Uterus (tissue), 4 donors: ENCODE measurements around the gene TTC31. TPM values are rescaled to one million over a fixed set of nuclear protein-coding genes. Genes with fewer than 3 reads are reported as not detected.

Source experiments
- DNase-seq, 2 donors: peaks; one replicate each; pipeline ENCODE4 v3.0.0-alpha.2; 2019 to 2020
- H3K27ac ChIP-seq, 2 donors: fragments of 200-600 bp; sonication (generic); 1 replicate in 1 of 2; 2 replicates in 1 of 2; pipeline ENCODE4 v1.5.1; 2016 to 2018
- H3K27me3 ChIP-seq, 2 donors: fragments of 200-600 bp; sonication (generic); one replicate each; pipeline ENCODE4 v1.5.1; 2018 to 2019; ENCODE audit warnings: control low read depth in 1 of 2
- H3K36me3 ChIP-seq, 2 donors: fragments of 200-600 bp; sonication (generic); one replicate each; pipeline ENCODE4 v1.5.1; 2019; ENCODE audit warnings: control low read depth in 1 of 2
- H3K4me1 ChIP-seq, 2 donors: fragments of 200-600 bp; sonication (generic); one replicate each; pipeline ENCODE4 v1.5.1; 2018 to 2019; ENCODE audit warnings: control low read depth in 1 of 2
- H3K4me3 ChIP-seq, 2 donors: fragments of 200-600 bp; sonication (generic); 1 replicate in 1 of 2; 2 replicates in 1 of 2; pipeline ENCODE4 v1.5.1; 2018 to 2019; ENCODE audit warnings: mild to moderate bottlenecking in 1 of 2
- H3K9me3 ChIP-seq, 2 donors: fragments of 200-600 bp; sonication (generic); one replicate each; pipeline ENCODE4 v1.5.1; 2019; ENCODE audit warnings: control low read depth in 1 of 2
- POLR2A ChIP-seq, 2 donors: fragments of 450-650 bp; IDR thresholded peaks; one replicate each; pipeline ENCODE4 v1.6.1; 2016; ENCODE audit warnings: antibody characterized with exemption in 2 of 2, mild to moderate bottlenecking in 1 of 2, moderate library complexity in 1 of 2
- intact Hi-C: fragments of 100-400 bp; cut with DNase I; formaldehyde crosslinking; loops from one replicate; pipeline ENCODE4 v1.15.1; 2023; ENCODE audit warnings: low total_unique reads
- total RNA-seq, 4 donors: library from RNA; depleted of rRNA in 3 of 4; stranded (reverse); fragments of >200 nt in 3 of 4; gene quantifications; one replicate each; pipeline versions ENCODE4 v1.1.0 to v1.2.4, GENCODE V29; 2014 to 2023
- TF ChIP-seq, protein P1 (sequence below), 4 experiments: fragments of 200-600 bp in 2 of 4; fragments of 450-650 bp in 2 of 4; sonication (generic) in 2 of 4; IDR thresholded peaks; one replicate each; pipeline ENCODE4 v1.5.1; 2016 to 2019; ENCODE audit warnings: antibody characterized with exemption in 4 of 4, mild to moderate bottlenecking in 2 of 4, moderate library complexity in 1 of 4
- donor health status: DM: yes; HTN: yes; CAD: no.

TTC31 gene
- total RNA-seq, 4 donors from 2014 or later = 8.5 to 29.2 (median 17.5) TPM

GRCh38 chr2:74530239-74531187 lies 47.6 kb downstream of the TTC31 start:
- intact Hi-C loops = no loop called here
- Histone ChIP-seq H3K4me3 (peak overlapping the region; percentile 69 to 84), H3K27ac (peak overlapping the region; percentile 61 to 88), H3K4me1 (peaks cover 0 to 8% of the 10 kb centered on the region in 2 donors), H3K9me3 (no peaks in the 10 kb centered on the region), H3K27me3 (no peaks in the 10 kb centered on the region), H3K36me3 (no peaks in the 10 kb centered on the region)
- TF ChIP-seq POLR2A (IDR thresholded peaks at IDR 0.05) = no peak
- TF ChIP-seq, protein P1, sequence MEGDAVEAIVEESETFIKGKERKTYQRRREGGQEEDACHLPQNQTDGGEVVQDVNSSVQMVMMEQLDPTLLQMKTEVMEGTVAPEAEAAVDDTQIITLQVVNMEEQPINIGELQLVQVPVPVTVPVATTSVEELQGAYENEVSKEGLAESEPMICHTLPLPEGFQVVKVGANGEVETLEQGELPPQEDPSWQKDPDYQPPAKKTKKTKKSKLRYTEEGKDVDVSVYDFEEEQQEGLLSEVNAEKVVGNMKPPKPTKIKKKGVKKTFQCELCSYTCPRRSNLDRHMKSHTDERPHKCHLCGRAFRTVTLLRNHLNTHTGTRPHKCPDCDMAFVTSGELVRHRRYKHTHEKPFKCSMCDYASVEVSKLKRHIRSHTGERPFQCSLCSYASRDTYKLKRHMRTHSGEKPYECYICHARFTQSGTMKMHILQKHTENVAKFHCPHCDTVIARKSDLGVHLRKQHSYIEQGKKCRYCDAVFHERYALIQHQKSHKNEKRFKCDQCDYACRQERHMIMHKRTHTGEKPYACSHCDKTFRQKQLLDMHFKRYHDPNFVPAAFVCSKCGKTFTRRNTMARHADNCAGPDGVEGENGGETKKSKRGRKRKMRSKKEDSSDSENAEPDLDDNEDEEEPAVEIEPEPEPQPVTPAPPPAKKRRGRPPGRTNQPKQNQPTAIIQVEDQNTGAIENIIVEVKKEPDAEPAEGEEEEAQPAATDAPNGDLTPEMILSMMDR (IDR thresholded peaks at IDR 0.05) = no peak
- DNase-seq = peak in 1 of 2 donors; percentile 38

GRCh38 chr2:74531666-74532065 lies 48.8 kb downstream of the TTC31 start:
- H3K4me1 ChIP-seq = peaks cover 0 to 8% of the 10 kb centered on the region in 2 donors
- DNase-seq = no peak
- TF ChIP-seq, protein P1 (IDR thresholded peaks at IDR 0.05) = no peak
- no peak for TF ChIP-seq POLR2A (IDR thresholded peaks at IDR 0.05)
- H3K27ac ChIP-seq = peak overlapping the region in 1 of 2 donors; percentile 7
- no peaks in the 10 kb centered on the region for H3K9me3 ChIP-seq
- H3K4me3 ChIP-seq = no peak overlapping the region
- H3K36me3 ChIP-seq = no peaks in the 10 kb centered on the region
- intact Hi-C loops = no loop called here
- H3K27me3 ChIP-seq = no peaks in the 10 kb centered on the region

DNA sequence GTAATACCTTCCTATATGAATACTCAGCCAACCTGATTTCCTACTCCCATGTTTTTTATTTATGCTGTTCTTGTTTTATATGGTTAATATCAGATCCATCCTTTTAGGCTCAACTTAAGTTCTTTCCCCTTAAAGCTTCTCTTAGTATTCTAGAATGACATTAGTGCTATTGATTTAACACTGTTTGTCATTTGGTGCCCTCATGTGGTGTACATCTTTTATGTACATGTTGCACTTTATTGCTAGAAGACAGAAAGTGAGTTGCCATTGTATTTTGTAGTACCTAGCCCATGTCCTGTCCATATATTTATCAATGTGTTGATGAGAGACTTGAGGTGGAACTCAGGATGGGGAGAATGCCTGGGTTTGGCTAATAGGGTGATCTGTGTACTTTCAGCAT lies 49.3 kb downstream of the TTC31 start:
- H3K27ac ChIP-seq = no peak overlapping the region
- peaks cover 0 to 8% of the 10 kb centered on the region in 2 donors for H3K4me1 ChIP-seq
- no peaks in the 10 kb centered on the region for H3K36me3 ChIP-seq
- no peak overlapping the region for H3K4me3 ChIP-seq
- H3K9me3 ChIP-seq = no peaks in the 10 kb centered on the region
- H3K27me3 ChIP-seq = no peaks in the 10 kb centered on the region
- no peak for DNase-seq
- TF ChIP-seq, protein P1 (IDR thresholded peaks at IDR 0.05) = no peak
- no peak for TF ChIP-seq POLR2A (IDR thresholded peaks at IDR 0.05)
- intact Hi-C loops = no loop called here

DNA sequence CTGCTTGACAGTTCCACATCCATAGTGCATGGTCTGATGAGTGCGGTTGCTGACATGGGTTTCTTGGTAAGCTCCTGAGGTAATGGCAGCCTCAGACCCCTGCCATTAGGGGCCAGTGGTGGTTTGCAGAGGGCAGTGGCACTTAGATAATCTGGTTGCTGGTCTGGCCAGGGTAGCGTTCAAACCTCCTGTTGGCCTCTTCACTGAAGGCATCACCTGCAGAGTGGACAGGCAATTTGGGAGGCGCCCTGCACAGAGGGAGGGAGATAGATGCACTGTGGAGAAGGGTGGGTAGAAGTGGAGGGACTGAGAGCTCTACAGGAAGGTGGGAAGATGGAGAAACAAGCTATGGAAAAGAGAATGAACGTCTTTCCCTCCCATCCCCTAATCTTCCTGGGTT lies 50.6 kb downstream of the TTC31 start:
- Histone ChIP-seq H3K27ac (no peak overlapping the region), H3K27me3 (no peaks in the 10 kb centered on the region), H3K9me3 (no peaks in the 10 kb centered on the region), H3K4me1 (peaks cover 0 to 7% of the 10 kb centered on the region in 2 donors), H3K4me3 (no peak overlapping the region), H3K36me3 (no peaks in the 10 kb centered on the region)
- DNase-seq = no peak
- no peak for TF ChIP-seq POLR2A (IDR thresholded peaks at IDR 0.05)
- TF ChIP-seq, protein P1 (IDR thresholded peaks at IDR 0.05) = no peak
- intact Hi-C loops = no loop called here

DNA sequence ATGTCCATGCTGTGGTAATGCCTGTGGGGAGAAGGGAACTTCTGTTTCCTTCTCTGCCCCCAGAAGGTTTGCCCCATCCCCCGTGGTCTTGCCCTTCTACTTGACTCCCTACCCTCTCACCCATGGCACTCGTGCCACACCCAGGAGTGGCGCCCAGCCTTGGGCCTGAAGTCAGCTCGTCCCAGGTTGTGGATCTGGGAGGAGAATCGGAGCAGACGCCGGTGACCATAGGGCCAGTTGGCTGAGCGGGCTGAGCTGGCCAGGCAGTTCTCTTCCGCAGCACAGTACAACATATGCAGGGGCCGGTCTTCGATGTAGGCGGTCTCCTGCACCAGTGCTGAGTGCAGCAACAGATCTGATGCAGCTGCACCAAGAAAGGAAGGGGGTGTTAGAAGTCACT lies 51.5 kb downstream of the TTC31 start:
- no peak for TF ChIP-seq POLR2A (IDR thresholded peaks at IDR 0.05)
- TF ChIP-seq, protein P1 (IDR thresholded peaks at IDR 0.05) = no peak
- intact Hi-C loops = no loop called here
- H3K36me3 ChIP-seq = no peaks in the 10 kb centered on the region
- no peak overlapping the region for H3K27ac ChIP-seq
- peaks cover 0 to 4% of the 10 kb centered on the region in 2 donors for H3K4me1 ChIP-seq
- DNase-seq = no peak
- no peaks in the 10 kb centered on the region for H3K27me3 ChIP-seq
- no peak overlapping the region for H3K4me3 ChIP-seq
- no peaks in the 10 kb centered on the region for H3K9me3 ChIP-seq
